GM12875 (cell line): ENCODE measurements around the gene STRA6.

Source experiments
- H3K4me3 ChIP-seq: one replicate; pipeline ENCODE4 v1.5.1; 2011; ENCODE audit warnings: low read depth, low read length, control low read depth
- CTCF ChIP-seq: IDR thresholded peaks from 2 replicates; pipeline ENCODE4 v1.5.1; 2011; ENCODE audit warnings: low read depth, mild to moderate bottlenecking, control low read depth, inconsistent platforms, low read length, moderate library complexity, borderline replicate concordance; ENCODE audit not compliant: insufficient read depth

STRA6 gene

DNA sequence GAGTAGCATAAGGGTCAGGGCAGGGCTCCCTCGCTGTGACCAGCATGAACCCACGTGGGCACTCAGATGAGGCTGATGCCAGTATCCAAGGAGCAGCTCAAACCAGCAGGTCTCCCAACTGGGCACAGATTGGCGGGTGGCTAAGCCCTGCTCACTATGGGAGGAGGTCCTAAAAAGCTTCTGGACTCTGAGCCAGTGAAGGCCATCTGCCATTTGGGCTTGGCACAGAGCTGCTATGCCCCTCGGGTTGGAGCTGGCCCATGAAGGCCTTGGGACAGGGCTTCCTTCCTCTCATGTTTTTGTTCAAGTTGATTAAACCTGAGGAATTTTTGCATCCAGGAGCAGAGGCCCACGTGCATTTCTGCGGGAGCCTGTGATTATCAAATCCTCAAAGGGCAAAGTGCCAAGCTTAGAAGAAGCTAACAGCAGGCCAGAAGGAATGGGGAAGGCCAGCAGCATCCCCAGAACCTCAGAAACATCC, 4.3 kb upstream of the STRA6 start:
- H3K4me3 ChIP-seq: no peak overlapping the region
- no peak for TF ChIP-seq CTCF

DNA sequence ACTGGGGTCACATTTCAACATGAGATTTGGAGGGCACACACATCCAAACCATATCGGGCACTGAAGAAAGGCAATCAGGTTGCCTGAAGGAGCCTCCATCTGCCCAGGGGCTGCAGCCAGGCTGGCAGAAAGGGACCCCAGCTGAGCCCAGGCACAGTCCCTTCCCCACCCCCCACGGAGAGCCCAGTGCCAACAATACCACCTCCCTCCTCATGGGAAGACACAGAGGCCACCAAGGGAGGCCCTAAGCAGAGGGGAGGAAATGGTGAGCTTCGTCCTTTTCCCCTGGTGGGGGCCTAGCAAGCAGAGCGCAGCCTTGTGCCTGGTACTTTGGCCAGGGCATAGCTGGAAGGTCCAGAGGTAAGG, 3.0 kb upstream of the STRA6 start:
- no peak for TF ChIP-seq CTCF
- H3K4me3 ChIP-seq: no peak overlapping the region

- no peak for TF ChIP-seq CTCF
- no peak overlapping the region for H3K4me3 ChIP-seq
Observed at GRCh38 chr15:74203914-74204431, 1.4 kb upstream of the STRA6 start.

- no peak for TF ChIP-seq CTCF
- H3K4me3 ChIP-seq: no peak overlapping the region
Observed at GRCh38 chr15:74201710-74202420, 722 bp downstream of the STRA6 start.

DNA sequence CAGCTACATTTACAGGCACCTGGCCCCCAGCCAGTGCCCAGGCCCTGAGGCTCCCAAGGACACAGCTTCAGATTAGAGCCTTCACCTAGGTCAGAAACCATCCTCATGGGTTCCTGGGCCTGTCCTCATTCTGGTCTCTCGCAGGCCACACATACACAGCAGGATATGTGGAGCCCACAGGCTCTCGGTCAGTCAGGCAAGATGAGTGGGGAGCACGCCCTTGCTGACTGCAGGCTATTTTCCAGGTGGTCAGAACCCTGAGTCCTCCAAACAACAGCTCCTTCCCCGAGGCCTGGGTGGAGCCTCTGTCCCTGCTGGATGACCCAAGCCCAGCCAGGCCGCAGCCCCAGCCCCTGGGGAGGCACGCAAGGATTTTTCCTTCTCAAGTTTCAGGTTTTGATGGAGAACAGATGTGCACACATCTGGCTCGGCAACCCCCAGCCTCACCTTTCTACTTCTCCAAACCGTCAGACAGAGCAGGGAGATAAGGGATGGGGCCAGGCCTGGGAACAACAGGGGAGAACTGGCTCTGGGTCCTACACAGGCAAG, 1.6 kb downstream of the STRA6 start:
- H3K4me3 ChIP-seq: no peak overlapping the region
- TF ChIP-seq CTCF: no peak

DNA sequence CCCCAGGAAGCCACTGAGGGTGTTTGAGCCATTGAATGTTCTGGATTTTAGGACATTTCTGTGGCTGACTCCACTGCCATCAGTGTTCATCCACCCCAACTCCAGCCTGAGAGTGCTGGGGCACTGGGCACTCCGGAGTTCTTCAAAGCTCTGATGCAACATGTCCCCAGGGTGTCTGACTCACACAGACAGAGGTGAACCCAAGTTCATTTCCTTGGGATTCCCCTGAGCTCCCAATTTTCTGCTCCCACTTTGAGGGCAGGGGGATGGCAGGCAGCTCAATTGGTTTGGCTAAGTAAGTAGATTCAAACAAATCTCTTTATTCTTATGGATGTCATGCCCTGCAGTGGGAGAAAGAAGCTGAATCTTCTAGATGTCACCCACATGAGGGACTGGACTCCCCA, 2.2 kb downstream of the STRA6 start:
- H3K4me3 ChIP-seq: no peak overlapping the region

More for the DNA sequence above, 2.2 kb downstream of the STRA6 start:
- TF ChIP-seq CTCF: no peak
